ENCODE results near the gene FA2H.
"Not testable (repeated sequence)": the region's sequence is repeated elsewhere in the genome, so short reads cannot be mapped to it uniquely, and the experiment has no call there.

FA2H gene

DNA sequence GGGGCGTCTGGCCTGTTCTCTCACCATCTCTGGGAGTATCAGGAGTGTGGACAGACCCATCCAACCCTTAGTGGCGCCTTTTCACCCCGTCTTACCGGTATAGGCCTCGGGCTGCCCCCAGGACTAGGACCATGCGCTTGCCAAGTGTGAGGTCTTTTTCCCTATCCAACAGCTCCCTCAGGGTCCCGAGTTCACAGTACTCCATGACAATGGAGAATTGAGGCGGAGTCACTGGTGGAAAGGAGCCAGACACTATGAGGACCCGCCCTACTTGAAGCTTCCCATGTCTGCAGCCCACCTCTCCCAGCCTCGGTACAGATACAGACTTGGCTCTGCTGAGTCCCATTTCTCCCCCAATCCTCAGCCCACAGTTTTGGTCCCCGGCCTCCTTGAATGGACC is 92.1 kb downstream of the FA2H start:
- no peak for DNase-seq (ENCODE audit: low spot score)

DNA sequence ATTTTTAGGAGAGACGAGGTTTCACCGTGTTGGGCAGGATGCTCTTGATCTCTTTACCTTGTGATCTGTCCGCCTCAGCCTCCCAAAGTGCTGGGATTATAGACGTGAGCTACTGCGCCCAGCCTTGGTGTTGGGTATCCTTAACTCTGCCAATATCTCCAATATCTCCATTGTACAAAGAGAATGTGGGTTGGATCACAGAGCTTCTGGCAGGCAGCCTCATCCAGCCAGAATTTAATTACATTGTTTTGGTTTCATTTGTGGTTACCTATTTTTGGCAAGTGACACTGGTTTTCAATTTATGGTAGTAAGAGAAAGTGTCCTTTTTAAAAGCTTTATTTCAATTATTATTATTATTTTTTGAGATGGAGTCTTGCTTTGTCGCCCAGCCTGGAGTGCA is 93.9 kb downstream of the FA2H start:
- no peak for DNase-seq (ENCODE audit: low spot score)

DNA sequence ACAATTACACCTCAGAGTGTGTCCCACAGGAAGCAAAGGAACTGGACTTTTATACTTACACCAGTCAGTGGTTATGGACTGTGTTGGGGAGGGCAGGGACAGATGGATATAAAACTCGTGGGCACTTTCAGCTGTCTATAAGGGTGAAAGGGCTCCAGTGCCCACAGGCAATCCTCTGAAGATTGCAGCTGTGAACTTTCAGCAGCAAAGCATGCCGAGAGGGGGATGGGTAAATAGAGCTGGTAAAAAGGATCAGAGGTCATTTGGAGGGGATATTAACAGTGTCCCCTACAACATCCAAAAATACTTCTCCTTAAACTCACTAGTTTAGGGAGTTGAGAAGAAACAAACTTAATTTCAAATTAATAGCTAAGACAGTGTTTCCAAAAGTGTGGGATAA is 94.6 kb downstream of the FA2H start:
- no peak for DNase-seq (ENCODE audit: low spot score)

DNA sequence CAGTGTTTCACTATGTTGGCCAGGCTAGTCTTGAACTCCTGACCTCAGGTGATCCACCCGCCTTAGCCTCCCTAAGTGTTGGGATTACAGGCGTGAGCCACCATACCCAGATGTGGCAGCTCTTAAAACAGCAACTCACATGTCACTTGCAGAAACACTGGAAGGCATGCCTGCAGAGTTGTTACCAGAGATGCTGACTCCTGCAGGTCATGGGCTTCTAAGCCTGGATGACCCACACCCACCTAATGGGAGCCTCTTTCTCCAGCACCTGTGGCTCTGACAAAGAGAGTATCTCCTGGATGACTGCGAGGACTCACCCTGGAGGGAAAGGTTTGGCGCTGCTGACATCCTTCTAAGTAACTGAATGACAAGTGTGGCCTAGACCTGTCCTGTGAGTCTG is 96.8 kb downstream of the FA2H start:
- DNase-seq (ENCODE audit: low spot score) = no peak

DNA sequence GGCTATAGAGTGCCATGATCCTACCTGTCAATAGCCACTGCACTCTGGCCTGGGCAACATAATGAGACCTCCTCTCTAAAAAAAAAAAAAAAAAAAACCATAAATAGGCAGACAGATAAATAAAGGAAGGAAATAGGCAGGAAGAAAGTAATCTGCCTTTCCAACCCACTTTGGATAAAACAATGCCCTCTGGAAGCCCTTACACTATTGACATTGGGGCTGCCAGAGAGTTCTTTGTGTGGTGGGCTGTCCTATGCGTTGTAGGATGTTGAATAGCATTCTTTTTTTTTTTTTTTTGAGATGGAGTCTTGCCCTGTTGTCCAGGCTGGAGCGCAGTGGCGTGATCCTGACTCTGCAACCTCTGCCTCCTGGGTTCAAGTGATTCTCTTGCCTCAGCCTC is 100.7 kb downstream of the FA2H start:
- no peak for DNase-seq (ENCODE audit: low spot score)

DNA sequence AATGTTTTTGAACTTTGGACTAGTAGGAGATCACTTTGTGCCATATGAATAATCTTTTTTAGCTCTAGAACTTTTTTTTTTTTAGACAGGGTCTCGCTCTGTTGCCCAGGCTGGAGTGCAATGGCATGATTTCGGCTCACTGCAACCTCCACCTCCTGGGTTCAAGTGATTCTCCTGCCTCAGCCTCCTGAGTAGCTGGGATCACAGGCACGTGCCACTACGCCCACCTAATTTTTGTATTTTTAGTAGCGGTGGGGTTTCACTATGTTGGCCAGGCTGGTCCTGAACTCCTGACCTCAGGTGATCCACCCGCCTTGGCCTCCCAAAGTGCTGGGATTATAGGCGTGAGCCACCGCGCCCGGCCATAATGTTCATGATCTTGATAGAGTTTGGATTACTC is 105.7 kb downstream of the FA2H start:
- DNase-seq (ENCODE audit: low spot score) = not testable (repeated sequence)

DNA sequence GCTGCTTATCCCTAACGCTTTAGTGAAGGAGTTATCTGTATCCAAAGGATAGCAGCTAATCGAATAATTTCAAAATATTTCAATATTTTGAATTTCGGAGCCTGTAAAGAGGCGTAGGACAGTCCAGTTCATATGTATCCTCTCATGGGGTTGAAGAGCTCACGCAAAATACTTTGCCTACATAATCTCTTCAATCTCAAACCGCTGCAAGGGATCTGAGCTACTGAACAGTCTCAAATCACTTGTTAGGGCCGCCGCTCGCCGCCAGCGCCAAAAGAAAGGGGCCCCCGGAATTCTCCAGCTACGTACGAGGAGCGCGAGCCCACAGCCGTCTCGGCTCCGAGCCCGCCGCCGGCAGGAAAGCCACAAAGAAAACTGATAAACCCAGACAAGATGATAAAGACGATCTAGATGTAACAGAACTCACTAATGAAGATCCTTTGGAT is 107.3 kb downstream of the FA2H start:
- peak; percentile 13 for DNase-seq (ENCODE audit: low spot score)

DNA sequence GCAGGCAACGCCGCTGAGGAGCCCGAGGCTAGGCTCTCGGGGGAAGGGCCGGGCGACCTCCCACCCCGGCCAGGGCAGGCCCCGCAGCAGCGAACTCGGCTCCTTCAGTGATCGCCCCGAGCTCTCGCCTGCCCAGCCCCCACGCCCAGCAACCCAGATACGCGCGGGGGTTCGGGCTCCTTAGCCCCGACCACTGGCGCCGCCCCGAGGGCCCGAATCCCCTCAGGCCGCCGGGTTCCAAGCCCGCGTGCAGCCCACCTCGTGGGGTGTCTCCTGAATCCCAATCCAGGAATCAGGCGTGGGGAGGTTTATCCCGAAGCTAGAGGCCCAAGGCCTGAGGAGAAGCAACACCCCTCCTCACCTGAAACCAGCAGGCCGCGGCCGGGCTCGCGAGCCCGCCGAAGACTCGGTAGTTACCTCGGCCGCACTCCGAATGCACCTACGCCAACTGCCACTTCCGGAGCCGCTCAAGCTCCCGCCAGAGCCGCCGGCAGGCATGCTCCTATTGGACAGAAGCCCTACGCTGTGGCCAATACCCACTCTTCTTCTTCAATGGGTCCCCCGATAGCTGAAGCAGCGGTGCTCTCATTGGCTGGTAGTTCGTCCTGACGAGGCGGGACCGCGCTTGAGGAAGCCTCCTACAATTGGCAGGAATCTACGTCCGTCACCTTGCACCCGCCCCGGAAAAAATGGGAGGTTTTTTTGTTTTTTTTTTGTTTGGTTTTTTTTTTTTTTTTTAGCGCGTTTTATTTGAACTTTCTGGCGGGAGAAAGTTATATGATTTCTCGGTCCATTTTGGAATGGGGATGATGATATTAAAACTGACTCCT is 108.0 kb downstream of the FA2H start, which contains the start of gene RFWD3:
TSS of gene RFWD3 (minus strand) at position 453 of the 830 bp plus-strand sequence. CDS start 5,428 bp downstream, outside the sequence.
- peak; percentile 99 for DNase-seq (ENCODE audit: low spot score)

DNA sequence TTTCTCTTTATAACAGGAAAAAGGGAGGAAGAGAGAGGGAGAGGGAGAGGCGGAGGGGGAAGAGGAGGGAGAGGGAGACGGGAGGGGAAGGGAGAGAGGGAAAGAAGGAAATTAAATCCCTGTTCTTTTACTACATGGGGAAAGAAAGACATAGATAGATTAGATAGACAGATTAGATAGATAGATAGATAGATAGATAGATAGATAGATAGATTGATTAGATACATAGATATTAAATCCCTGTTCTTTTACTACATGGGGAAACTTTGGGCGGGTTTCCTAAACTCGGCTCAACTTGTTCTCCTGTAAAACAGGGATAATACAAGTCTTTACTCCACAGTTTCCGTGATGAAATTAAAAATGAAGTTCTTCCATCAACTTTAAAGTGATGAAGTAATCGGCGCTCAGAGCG is 108.6 kb downstream of the FA2H start:
- no peak for DNase-seq (ENCODE audit: low spot score)
